Adrenal gland (tissue), 12 donors: ENCODE measurements around the gene STARD10. TPM values are rescaled to one million over a fixed set of nuclear protein-coding genes. Genes with fewer than 3 reads are reported as not detected.

ENCODE experiments used
- DNase-seq, 7 donors: peaks; one replicate each; pipeline ENCODE4 v3.0.0-alpha.2; 2019 to 2020
- H3K27ac ChIP-seq, 5 donors: fragments of 200-600 bp; sonication (generic) in 4 of 5; 1 replicate in 3 of 5; 2 replicates in 2 of 5; pipeline versions ENCODE4 v1.5.1 to v1.8.0; 2016 to 2020; ENCODE audit warnings: mild to moderate bottlenecking in 1 of 5
- H3K27me3 ChIP-seq: fragments of 200-600 bp; 2 replicates; pipeline ENCODE4 v1.8.0; 2021
- H3K36me3 ChIP-seq, 2 donors: fragments of 200-600 bp; replicated peaks in 1 of 2; 1 replicate in 1 of 2; 2 replicates in 1 of 2; pipeline versions ENCODE4 v1.5.1 to v1.8.0; 2018 to 2022
- H3K4me1 ChIP-seq, 2 donors: fragments of 200-600 bp; replicated peaks in 1 of 2; 1 replicate in 1 of 2; 2 replicates in 1 of 2; pipeline versions ENCODE4 v1.5.1 to v1.8.0; 2018 to 2021
- H3K4me3 ChIP-seq, 4 donors: fragments of 200-600 bp; sonication (generic) in 3 of 4; one replicate each; pipeline ENCODE4 v1.5.1; 2016 to 2018
- H3K9me3 ChIP-seq, 3 donors: fragments of 200-600 bp; sonication (generic) in 1 of 3; replicated peaks in 1 of 3; 1 replicate in 2 of 3; 2 replicates in 1 of 3; pipeline versions ENCODE4 v1.5.1 to v1.8.0; 2016 to 2021
- POLR2A ChIP-seq, 2 donors: fragments of 450-650 bp; IDR thresholded peaks; one replicate each; pipeline ENCODE4 v1.6.1; 2017; ENCODE audit warnings: antibody characterized with exemption in 2 of 2, mild to moderate bottlenecking in 2 of 2, moderate library complexity in 1 of 2
- WGBS, 4 donors: extraction: QIAGEN DNeasy Blood & Tissue Kit in 2 of 4; methylation state at CpG; one replicate each; pipeline versions ENCODE4 v1.1.5 to v1.1.7; 2013 to 2017; 5-methylcytosine and 5-hydroxymethylcytosine counted together
- intact Hi-C, 2 donors: fragments of 100-400 bp; cut with DNase I; formaldehyde crosslinking; loops; one replicate each; pipeline versions ENCODE4 v1.14.1 to v1.15.0; 2022 to 2023
- polyA plus RNA-seq, 3 donors: library from polyadenylated mRNA; stranded (reverse); fragments of 200-250 nt in 2 of 3; fragments of 350-450 nt in 1 of 3; fragmentation: Illumina TruSeq in 1 of 3; extraction: RNeasy Lipid Tissue Mini Kit (QIAGEN cat#74804) in 1 of 3; gene quantifications; one replicate each; pipeline ENCODE4 v1.2.3, GENCODE V29; 2013 to 2014
- total RNA-seq, 9 donors: library from RNA; depleted of rRNA in 4 of 9; stranded (reverse); fragments of >200 nt in 4 of 9; fragments of 120-200 nt in 1 of 9; fragmentation: NEBNext Ultra II Directional in 1 of 9; extraction: Animal tissue kit (Norgen Biotek cat#: 25700) in 1 of 9; gene quantifications; one replicate each; pipeline versions ENCODE4 v1.1.0 to v1.2.4, GENCODE V29; 2013 to 2023
- TF ChIP-seq, protein P1 (sequence below), 6 experiments: fragments of 450-650 bp in 4 of 6; fragments of 200-600 bp in 2 of 6; sonication (generic) in 1 of 6; IDR thresholded peaks; 1 replicate in 5 of 6; 2 replicates in 1 of 6; pipeline versions ENCODE4 v1.5.1 to v1.8.0; 2016 to 2021; ENCODE audit warnings: antibody characterized with exemption in 6 of 6, mild to moderate bottlenecking in 2 of 6, moderate library complexity in 1 of 6
- donor health status: healthy with polysubstance abuse.
- donor health status: Bipolar disorder and iron deficiency.
- donor health status: DM: yes; HTN: yes; CAD: no.
- donor health status: DM: no; HTN: no; CAD: no.
- donor health status: DM: no; HTN: no; CAD: no.
- donor health status: DM: yes; HTN: yes; CAD: no.

Gene STARD10
- total and polyA plus RNA-seq, 12 donors = 190 to 668 (median 350) TPM

DNA sequence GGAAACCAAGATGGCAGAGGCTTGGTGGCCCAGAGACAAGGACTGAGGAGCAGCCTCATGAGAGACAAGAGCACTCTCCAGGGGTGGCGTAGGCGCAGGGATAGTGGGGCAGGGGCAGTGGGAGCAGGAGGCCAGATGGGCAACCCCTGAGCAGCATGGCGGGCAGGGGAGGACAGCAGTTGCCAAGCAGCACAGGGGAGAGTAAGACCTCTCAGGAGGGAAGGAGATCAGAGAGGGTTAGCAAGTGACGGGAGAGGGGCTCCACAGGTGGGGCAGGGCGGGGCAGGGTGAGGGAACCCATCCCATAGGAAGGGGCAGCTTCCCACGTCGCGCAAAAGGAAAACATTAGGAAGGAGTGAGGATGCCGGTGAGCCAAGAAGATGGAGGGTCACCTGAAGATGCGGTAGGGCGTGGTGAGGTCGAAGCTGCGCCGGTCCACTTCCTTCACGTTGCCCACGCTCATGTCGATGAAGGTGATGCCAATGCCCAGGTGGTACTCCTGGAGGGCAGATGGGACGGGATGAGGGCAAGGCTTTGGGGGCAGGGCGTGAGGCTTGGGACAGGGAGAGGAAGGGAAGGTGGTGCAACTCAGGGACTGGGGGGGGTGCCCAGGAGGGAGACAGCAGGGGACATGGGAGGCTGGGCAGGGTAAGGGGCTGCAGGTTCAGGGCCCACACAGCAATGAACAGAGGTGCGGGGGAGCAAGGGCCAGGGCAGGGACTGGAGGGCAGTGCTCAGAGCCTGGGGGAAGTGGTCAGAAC lies 84.2 kb downstream of the STARD10 start:
- Histone ChIP-seq H3K36me3 (peaks cover 0 to 73% of the 10 kb centered on the region in 2 donors), H3K4me1 (peaks cover 0 to 20% of the 10 kb centered on the region in 2 donors), H3K4me3 (no peak overlapping the region), H3K27ac (no peak overlapping the region), H3K9me3 (no peaks in the 10 kb centered on the region), H3K27me3 (no peaks in the 10 kb centered on the region)
- intact Hi-C loops = loop anchor here in 1 of 2 donors (10.0 kb wide), 1 partner anchor 465 kb away; no protein-coding TSS in a partner anchor
- TF ChIP-seq, protein P1, sequence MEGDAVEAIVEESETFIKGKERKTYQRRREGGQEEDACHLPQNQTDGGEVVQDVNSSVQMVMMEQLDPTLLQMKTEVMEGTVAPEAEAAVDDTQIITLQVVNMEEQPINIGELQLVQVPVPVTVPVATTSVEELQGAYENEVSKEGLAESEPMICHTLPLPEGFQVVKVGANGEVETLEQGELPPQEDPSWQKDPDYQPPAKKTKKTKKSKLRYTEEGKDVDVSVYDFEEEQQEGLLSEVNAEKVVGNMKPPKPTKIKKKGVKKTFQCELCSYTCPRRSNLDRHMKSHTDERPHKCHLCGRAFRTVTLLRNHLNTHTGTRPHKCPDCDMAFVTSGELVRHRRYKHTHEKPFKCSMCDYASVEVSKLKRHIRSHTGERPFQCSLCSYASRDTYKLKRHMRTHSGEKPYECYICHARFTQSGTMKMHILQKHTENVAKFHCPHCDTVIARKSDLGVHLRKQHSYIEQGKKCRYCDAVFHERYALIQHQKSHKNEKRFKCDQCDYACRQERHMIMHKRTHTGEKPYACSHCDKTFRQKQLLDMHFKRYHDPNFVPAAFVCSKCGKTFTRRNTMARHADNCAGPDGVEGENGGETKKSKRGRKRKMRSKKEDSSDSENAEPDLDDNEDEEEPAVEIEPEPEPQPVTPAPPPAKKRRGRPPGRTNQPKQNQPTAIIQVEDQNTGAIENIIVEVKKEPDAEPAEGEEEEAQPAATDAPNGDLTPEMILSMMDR (IDR thresholded peaks at IDR 0.05) = no peak
- TF ChIP-seq POLR2A (IDR thresholded peaks at IDR 0.05) = no peak
- DNase-seq = no peak
- 94 to 95% (median 94%) methylated on average over 20 of the region's 20 CpGs for WGBS, 4 donors

GRCh38 chr11:72707032-72707431 lies 86.8 kb downstream of the STARD10 start:
- Histone ChIP-seq H3K27me3 (no peaks in the 10 kb centered on the region), H3K36me3 (peaks cover 0 to 94% of the 10 kb centered on the region in 2 donors), H3K27ac (no peak overlapping the region), H3K4me1 (peaks cover 0 to 21% of the 10 kb centered on the region in 2 donors), H3K9me3 (no peaks in the 10 kb centered on the region), H3K4me3 (no peak overlapping the region)
- 88 to 98% (median 96%) methylated on average over 6 to 9 of the region's 9 CpGs for WGBS, 4 donors
- intact Hi-C loops = no loop called here
- TF ChIP-seq POLR2A (IDR thresholded peaks at IDR 0.05) = no peak
- TF ChIP-seq, protein P1 (IDR thresholded peaks at IDR 0.05) = no peak
- DNase-seq = no peak

DNA sequence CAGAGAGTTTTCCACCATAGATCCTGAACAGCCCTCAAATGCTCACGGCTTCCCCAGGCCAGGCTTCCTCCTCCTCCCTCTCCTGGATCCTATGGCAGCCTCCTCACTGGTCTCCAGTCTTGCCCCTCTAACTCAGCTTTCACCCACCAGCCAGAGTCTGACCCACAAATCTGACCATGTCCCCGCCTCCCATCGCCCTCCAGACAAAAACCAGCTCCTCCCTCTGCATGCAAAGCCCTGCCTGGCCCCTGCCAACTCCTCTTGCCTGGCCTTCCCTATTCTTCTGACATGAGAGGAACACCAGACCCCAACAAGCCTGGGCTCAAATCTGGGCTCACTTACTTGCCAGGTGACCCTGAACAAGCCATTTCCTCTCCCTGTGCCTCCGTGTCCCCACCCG lies 87.3 kb downstream of the STARD10 start:
- DNase-seq = no peak
- TF ChIP-seq POLR2A (IDR thresholded peaks at IDR 0.05) = no peak
- TF ChIP-seq, protein P1 (IDR thresholded peaks at IDR 0.05) = no peak
- Histone ChIP-seq H3K27ac (peak overlapping the region in 1 of 5 donors; percentile 24), H3K9me3 (no peaks in the 10 kb centered on the region), H3K27me3 (no peaks in the 10 kb centered on the region), H3K4me3 (no peak overlapping the region), H3K36me3 (peaks cover 0 to 94% of the 10 kb centered on the region in 2 donors), H3K4me1 (peaks cover 0 to 18% of the 10 kb centered on the region in 2 donors)
- intact Hi-C loops = no loop called here
- 83 to 89% (median 87%) methylated on average over 4 to 5 of the region's 5 CpGs for WGBS, 4 donors

DNA sequence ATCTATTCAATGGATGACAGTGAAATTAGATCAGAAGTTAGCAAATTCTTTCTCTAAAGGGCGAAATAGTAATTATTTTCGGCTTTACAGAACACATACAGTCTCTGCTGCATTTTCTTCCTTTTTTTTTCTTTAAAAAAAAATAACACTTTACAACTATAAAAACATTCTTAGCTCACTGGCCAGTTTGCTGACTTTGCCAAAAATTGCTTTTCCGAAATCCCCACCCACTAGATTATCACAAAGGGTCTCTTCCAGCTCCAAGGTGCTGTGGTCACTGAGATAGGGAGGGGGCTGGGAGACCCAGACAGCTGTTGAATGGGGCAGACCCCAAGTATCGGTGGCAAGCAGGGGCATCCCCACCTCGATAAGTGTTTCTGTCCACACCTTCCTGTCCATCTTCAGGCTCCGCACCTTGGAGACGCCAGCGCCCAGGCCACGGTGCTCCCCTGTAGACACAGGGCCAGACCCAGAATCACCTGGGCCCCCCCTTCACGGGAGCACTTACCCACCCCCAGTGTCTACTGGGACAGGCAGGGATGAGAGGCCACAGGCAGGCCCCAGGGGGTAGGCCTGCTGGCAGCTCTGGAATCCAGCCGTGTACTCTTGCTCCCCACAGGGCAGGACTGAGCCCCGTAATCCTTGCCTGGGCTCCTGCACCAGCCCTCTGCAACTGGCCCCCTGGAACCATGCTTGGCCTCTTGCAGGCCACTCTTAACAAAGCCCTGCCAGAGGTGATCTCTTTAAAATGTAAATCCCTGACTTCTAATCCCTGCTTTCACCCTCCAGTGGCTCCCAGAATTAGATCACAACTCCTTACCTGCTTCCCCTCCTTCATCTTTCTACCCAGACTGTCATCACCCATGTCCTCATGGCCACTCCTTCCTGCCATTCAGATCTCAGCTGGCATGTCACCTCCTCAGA lies 88.1 kb downstream of the STARD10 start:
- peak overlapping the region in 2 of 5 donors; percentile 12 to 24 for H3K27ac ChIP-seq
- TF ChIP-seq, protein P1 (IDR thresholded peaks at IDR 0.05) = no peak
- no peak for TF ChIP-seq POLR2A (IDR thresholded peaks at IDR 0.05)
- 84 to 86% (median 85%) methylated on average over 8 to 12 of the region's 12 CpGs for WGBS, 4 donors
- H3K4me1 ChIP-seq = peaks cover 0 to 18% of the 10 kb centered on the region in 2 donors
- no peaks in the 10 kb centered on the region for H3K9me3 ChIP-seq
- H3K27me3 ChIP-seq = no peaks in the 10 kb centered on the region
- H3K36me3 ChIP-seq = peaks cover 0 to 94% of the 10 kb centered on the region in 2 donors
- DNase-seq = no peak
- intact Hi-C loops = no loop called here
- H3K4me3 ChIP-seq = no peak overlapping the region
